Peyer's patch (tissue), 4 donors: ENCODE results near the gene TLCD3A. TPM values are rescaled to one million over a fixed set of nuclear protein-coding genes. Genes with fewer than 3 reads are reported as not detected.

Source experiments
- DNase-seq, 3 donors: peaks; one replicate each; pipeline ENCODE4 v3.0.0-alpha.2; 2017 to 2019
- H3K27ac ChIP-seq, 4 donors: fragments of 200-600 bp; sonication (generic); one replicate each; pipeline ENCODE4 v1.5.1; 2016 to 2019
- H3K27me3 ChIP-seq, 2 donors: fragments of 200-600 bp; sonication (generic); one replicate each; pipeline ENCODE4 v1.5.1; 2019
- H3K36me3 ChIP-seq, 3 donors: fragments of 200-600 bp; sonication (generic); one replicate each; pipeline ENCODE4 v1.5.1; 2016 to 2019
- H3K4me1 ChIP-seq, 4 donors: fragments of 200-600 bp; sonication (generic); one replicate each; pipeline ENCODE4 v1.5.1; 2016 to 2019
- H3K4me3 ChIP-seq, 4 donors: fragments of 200-600 bp; sonication (generic); 1 replicate in 3 of 4; 2 replicates in 1 of 4; pipeline ENCODE4 v1.5.1; 2016 to 2019; ENCODE audit warnings: mild to moderate bottlenecking in 1 of 4
- H3K9me3 ChIP-seq, 4 donors: fragments of 200-600 bp; sonication (generic); one replicate each; pipeline ENCODE4 v1.5.1; 2016 to 2019; ENCODE audit warnings: mild to moderate bottlenecking in 1 of 4
- POLR2A ChIP-seq, 2 donors: fragments of 450-650 bp; IDR thresholded peaks; one replicate each; pipeline ENCODE4 v1.5.1; 2017; ENCODE audit warnings: antibody characterized with exemption in 2 of 2, mild to moderate bottlenecking in 2 of 2, moderate library complexity in 2 of 2
- total RNA-seq, 4 donors: library from RNA; depleted of rRNA; stranded (reverse); fragments of >200 nt; gene quantifications; one replicate each; pipeline ENCODE4 v1.1.0, GENCODE V29; 2016
- TF ChIP-seq, protein P1 (sequence below), 6 experiments: fragments of 450-650 bp in 4 of 6; fragments of 200-600 bp in 2 of 6; sonication (generic) in 1 of 6; IDR thresholded peaks; one replicate each; pipeline ENCODE4 v1.5.1; 2017 to 2019; ENCODE audit warnings: antibody characterized with exemption in 6 of 6, mild to moderate bottlenecking in 3 of 6, moderate library complexity in 1 of 6

Gene TLCD3A
- total RNA-seq, 4 donors from 2014 or later = 7.4 to 32.0 (median 9.4) TPM

- Histone ChIP-seq H3K4me3 (no peak overlapping the region), H3K4me1 (peaks cover 0 to 22% (median 0%) of the 10 kb centered on the region in 4 donors), H3K9me3 (no peaks in the 10 kb centered on the region), H3K27ac (no peak overlapping the region), H3K27me3 (no peaks in the 10 kb centered on the region), H3K36me3 (no peaks in the 10 kb centered on the region)
- DNase-seq = no peak
- TF ChIP-seq POLR2A (IDR thresholded peaks at IDR 0.05) = no peak
- TF ChIP-seq, protein P1, sequence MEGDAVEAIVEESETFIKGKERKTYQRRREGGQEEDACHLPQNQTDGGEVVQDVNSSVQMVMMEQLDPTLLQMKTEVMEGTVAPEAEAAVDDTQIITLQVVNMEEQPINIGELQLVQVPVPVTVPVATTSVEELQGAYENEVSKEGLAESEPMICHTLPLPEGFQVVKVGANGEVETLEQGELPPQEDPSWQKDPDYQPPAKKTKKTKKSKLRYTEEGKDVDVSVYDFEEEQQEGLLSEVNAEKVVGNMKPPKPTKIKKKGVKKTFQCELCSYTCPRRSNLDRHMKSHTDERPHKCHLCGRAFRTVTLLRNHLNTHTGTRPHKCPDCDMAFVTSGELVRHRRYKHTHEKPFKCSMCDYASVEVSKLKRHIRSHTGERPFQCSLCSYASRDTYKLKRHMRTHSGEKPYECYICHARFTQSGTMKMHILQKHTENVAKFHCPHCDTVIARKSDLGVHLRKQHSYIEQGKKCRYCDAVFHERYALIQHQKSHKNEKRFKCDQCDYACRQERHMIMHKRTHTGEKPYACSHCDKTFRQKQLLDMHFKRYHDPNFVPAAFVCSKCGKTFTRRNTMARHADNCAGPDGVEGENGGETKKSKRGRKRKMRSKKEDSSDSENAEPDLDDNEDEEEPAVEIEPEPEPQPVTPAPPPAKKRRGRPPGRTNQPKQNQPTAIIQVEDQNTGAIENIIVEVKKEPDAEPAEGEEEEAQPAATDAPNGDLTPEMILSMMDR (IDR thresholded peaks at IDR 0.05) = no peak
Observed at GRCh38 chr17:728911-729310, 3.5 kb upstream of the TLCD3A start.

- Histone ChIP-seq H3K27ac (peak overlapping the region; percentile 52 to 85 (median 66)), H3K36me3 (no peaks in the 10 kb centered on the region), H3K27me3 (no peaks in the 10 kb centered on the region), H3K4me1 (peaks cover 0 to 22% (median 0%) of the 10 kb centered on the region in 4 donors), H3K9me3 (no peaks in the 10 kb centered on the region), H3K4me3 (peak overlapping the region; percentile 61 to 94 (median 70))
- no peak for DNase-seq
- TF ChIP-seq POLR2A (IDR thresholded peaks at IDR 0.05) = no peak
- TF ChIP-seq, protein P1 (IDR thresholded peaks at IDR 0.05) = no peak
Observed at GRCh38 chr17:731644-732066, 741 bp upstream of the TLCD3A start.

- DNase-seq = peak in 2 of 3 donors; percentile 62 to 74
- Histone ChIP-seq H3K27ac (peak overlapping the region; percentile 63 to 85 (median 76)), H3K9me3 (no peaks in the 10 kb centered on the region), H3K4me1 (peaks cover 0 to 22% (median 0%) of the 10 kb centered on the region in 4 donors), H3K27me3 (no peaks in the 10 kb centered on the region), H3K4me3 (peak overlapping the region; percentile 61 to 94 (median 70)), H3K36me3 (no peaks in the 10 kb centered on the region)
- peak in 1 of 2 donors; percentile 13 for TF ChIP-seq POLR2A (IDR thresholded peaks at IDR 0.05)
- TF ChIP-seq, protein P1 (IDR thresholded peaks at IDR 0.05) = no peak
Observed at GRCh38 chr17:732902-733720, 715 bp downstream of the TLCD3A start.

- Histone ChIP-seq H3K36me3 (no peaks in the 10 kb centered on the region), H3K4me3 (peak overlapping the region in 1 of 4 donors; percentile 68), H3K27ac (peak overlapping the region in 2 of 4 donors; percentile 80 to 85), H3K27me3 (no peaks in the 10 kb centered on the region), H3K9me3 (no peaks in the 10 kb centered on the region), H3K4me1 (peaks cover 0 to 22% (median 0%) of the 10 kb centered on the region in 4 donors)
- no peak for TF ChIP-seq POLR2A (IDR thresholded peaks at IDR 0.05)
- TF ChIP-seq, protein P1 (IDR thresholded peaks at IDR 0.05) = no peak
- no peak for DNase-seq
Observed at GRCh38 chr17:733743-734142, 1.3 kb downstream of the TLCD3A start.

DNA sequence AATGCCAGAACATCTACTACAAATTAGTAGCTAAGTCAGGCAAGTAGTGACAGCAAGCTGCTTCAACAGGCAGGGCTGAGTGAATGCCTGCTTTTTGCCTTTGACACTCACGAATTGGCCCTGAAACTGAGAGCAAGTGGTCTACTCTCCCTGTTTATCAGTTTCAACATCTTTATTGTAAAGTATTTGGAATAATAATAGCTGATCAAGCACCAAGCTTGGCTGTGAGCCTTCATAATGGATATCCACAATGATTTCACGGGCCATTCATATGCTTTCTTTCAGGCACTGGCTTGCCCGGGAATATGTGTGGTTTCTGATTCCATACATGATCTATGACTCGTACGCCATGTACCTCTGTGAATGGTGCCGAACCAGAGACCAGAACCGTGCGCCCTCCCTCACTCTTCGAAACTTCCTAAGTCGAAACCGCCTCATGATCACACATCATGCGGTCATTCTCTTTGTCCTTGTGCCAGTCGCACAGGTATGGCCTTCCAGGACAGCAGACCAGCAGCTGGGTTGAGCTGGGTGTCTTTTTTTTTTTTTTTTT is 5.2 kb downstream of the TLCD3A start:
- Histone ChIP-seq H3K27ac (no peak overlapping the region), H3K27me3 (no peaks in the 10 kb centered on the region), H3K4me1 (peaks cover 0 to 9% (median 0%) of the 10 kb centered on the region in 4 donors), H3K4me3 (no peak overlapping the region), H3K9me3 (no peaks in the 10 kb centered on the region), H3K36me3 (peaks cover 0 to 20% (median 0%) of the 10 kb centered on the region in 3 donors)
- no peak for TF ChIP-seq POLR2A (IDR thresholded peaks at IDR 0.05)
- TF ChIP-seq, protein P1 (IDR thresholded peaks at IDR 0.05) = no peak
- DNase-seq = no peak
